Measurements from ENCODE around the gene DYNLT4. TPM values are rescaled to one million over a fixed set of nuclear protein-coding genes. Genes with fewer than 3 reads are reported as not detected.
A peak's percentile ranks its signal among the peaks of the same experiment; 100 is the strongest.

Gene DYNLT4
- total and polyA plus RNA-seq, 2 of the 13 experiments (the other 11 are each of a cell fraction or from before 2014, with no cell fraction given) = 0.77 TPM; not detected in 1

- TF ChIP-seq ZBED4 (CRISPR knock-in tag; IDR thresholded peaks at IDR 0.05; ENCODE audit: borderline replicate concordance) (no peak), JUN (CRISPR knock-in tag; IDR thresholded peaks at IDR 0.05) (no peak), ZNF414 (CRISPR knock-in tag; IDR thresholded peaks at IDR 0.05) (0 out of 2 replicates have a peak, but pooled peaks have one; percentile 46), SP4 (CRISPR knock-in tag; IDR thresholded peaks at IDR 0.05) (peak; percentile 43; the same call in 1 of the 2 replicates), DBP (CRISPR knock-in tag; IDR thresholded peaks at IDR 0.05; ENCODE audit: not compliant biosample characterization) (no peak), PAF1 (CRISPR knock-in tag; IDR thresholded peaks at IDR 0.05) (no peak), ZNF225 (CRISPR knock-in tag; IDR thresholded peaks at IDR 0.05) (peak; percentile 84), PITX1 (CRISPR knock-in tag; IDR thresholded peaks at IDR 0.05) (0 out of 2 replicates have a peak, but pooled peaks have one; percentile 7), SMC3 (IDR thresholded peaks at IDR 0.05; ENCODE audit: low read length) (no peak), ZNF878 (CRISPR knock-in tag; IDR thresholded peaks at IDR 0.05) (no peak), AKAP8 (CRISPR knock-in tag; IDR thresholded peaks at IDR 0.05) (no peak), RFXANK (CRISPR knock-in tag; IDR thresholded peaks at IDR 0.05) (no peak), ZNF576 (CRISPR knock-in tag; IDR thresholded peaks at IDR 0.05) (0 out of 2 replicates have a peak, but pooled peaks have one; percentile 65), IRF9 (CRISPR knock-in tag; IDR thresholded peaks at IDR 0.05; ENCODE audit: borderline replicate concordance) (0 out of 2 replicates have a peak, but pooled peaks have one; percentile 52), ZNF251 (CRISPR knock-in tag; IDR thresholded peaks at IDR 0.05) (no peak), HNF4G (IDR thresholded peaks at IDR 0.05; ENCODE audit: borderline replicate concordance, low read depth, low read length) (no peak), HNF4G (CRISPR knock-in tag; IDR thresholded peaks at IDR 0.05; ENCODE audit: borderline replicate concordance, low read depth) (no peak), ZNF446 (CRISPR knock-in tag; IDR thresholded peaks at IDR 0.05) (peak; percentile 43), FOXK1 (CRISPR knock-in tag; IDR thresholded peaks at IDR 0.05; ENCODE audit: borderline replicate concordance, low read depth) (no peak), MAFK (conservative IDR thresholded peaks at IDR 0.05 in 1 of 2, IDR thresholded peaks at IDR 0.05 in 1 of 2; ENCODE audit: low read length in 2 of 2) (no peak), ZIK1 (CRISPR knock-in tag; IDR thresholded peaks at IDR 0.05; ENCODE audit: borderline replicate concordance, low read depth) (peak; percentile 71; the same call in 1 of the 2 replicates), NR3C1 (CRISPR knock-in tag; IDR thresholded peaks at IDR 0.05) (no peak), YY1 (IDR thresholded peaks at IDR 0.05; ENCODE audit: insufficient read depth, insufficient replicate concordance, low read depth, low read length) (peak; percentile 76)
These were observed 22.8 kb downstream of the DYNLT4 start (continued) for GRCh38 chr1:44784094-44785028.
